Measurements from ENCODE around the gene CFAP92. TPM values are rescaled to one million over a fixed set of nuclear protein-coding genes. Genes with fewer than 3 reads are reported as not detected.
A peak's percentile ranks its signal among the peaks of the same experiment; 100 is the strongest.

CFAP92 gene
- total RNA-seq, 1 donor from 2014 or later, result 1.9 TPM

- no peak for DNase-seq
These were observed 31.2 kb upstream of the CFAP92 start for GRCh38 chr3:129025108-129025507.

GRCh38 chr3:129023909-129024308 lies 30.0 kb upstream of the CFAP92 start:
- peak; percentile 58 for DNase-seq

GRCh38 chr3:129023008-129023358 lies 29.1 kb upstream of the CFAP92 start:
- no peak for DNase-seq

- no peak for DNase-seq
These were observed 28.5 kb upstream of the CFAP92 start for GRCh38 chr3:129022114-129023007.

- peak; percentile 30 for DNase-seq
These were observed 27.3 kb upstream of the CFAP92 start for GRCh38 chr3:129021140-129021551.

- DNase-seq, result no peak
These were observed 26.8 kb upstream of the CFAP92 start for GRCh38 chr3:129020691-129021090.

GRCh38 chr3:129019266-129019665 lies 25.4 kb upstream of the CFAP92 start:
- no peak for DNase-seq

GRCh38 chr3:129018751-129019150 lies 24.9 kb upstream of the CFAP92 start:
- DNase-seq, result no peak

- no peak for DNase-seq
These were observed 24.4 kb upstream of the CFAP92 start for GRCh38 chr3:129018271-129018670.

- no peak for DNase-seq
These were observed 23.6 kb upstream of the CFAP92 start for GRCh38 chr3:129017484-129017899.

GRCh38 chr3:129016720-129017483 lies 23.0 kb upstream of the CFAP92 start:
- DNase-seq, result peak; percentile 73

- peak; percentile 73 for DNase-seq
These were observed 22.5 kb upstream of the CFAP92 start for GRCh38 chr3:129016356-129016719.

GRCh38 chr3:129015388-129016105 lies 21.7 kb upstream of the CFAP92 start:
- peak; percentile 99 for DNase-seq

GRCh38 chr3:129014793-129015345 lies 21.0 kb upstream of the CFAP92 start:
- DNase-seq, result no peak

- DNase-seq, result peak; percentile 37
These were observed 20.3 kb upstream of the CFAP92 start for GRCh38 chr3:129014148-129014547.

GRCh38 chr3:129013491-129013891 lies 19.6 kb upstream of the CFAP92 start:
- DNase-seq, result peak; percentile 33

GRCh38 chr3:129010310-129010956 lies 16.6 kb upstream of the CFAP92 start:
- DNase-seq, result no peak

- no peak for DNase-seq
These were observed 15.4 kb upstream of the CFAP92 start for GRCh38 chr3:129009266-129009665.

- no peak for DNase-seq
These were observed 13.9 kb upstream of the CFAP92 start for GRCh38 chr3:129007792-129008191.

- no peak for DNase-seq
These were observed 13.0 kb upstream of the CFAP92 start for GRCh38 chr3:129006864-129007263.

- peak; percentile 74 for DNase-seq
These were observed 11.8 kb upstream of the CFAP92 start for GRCh38 chr3:129005526-129006303.
